Measurements from ENCODE around the gene SLFN5.
"Not testable (repeated sequence)": the region's sequence is repeated elsewhere in the genome, so short reads cannot be mapped to it uniquely, and the experiment has no call there.

Gene SLFN5

DNA sequence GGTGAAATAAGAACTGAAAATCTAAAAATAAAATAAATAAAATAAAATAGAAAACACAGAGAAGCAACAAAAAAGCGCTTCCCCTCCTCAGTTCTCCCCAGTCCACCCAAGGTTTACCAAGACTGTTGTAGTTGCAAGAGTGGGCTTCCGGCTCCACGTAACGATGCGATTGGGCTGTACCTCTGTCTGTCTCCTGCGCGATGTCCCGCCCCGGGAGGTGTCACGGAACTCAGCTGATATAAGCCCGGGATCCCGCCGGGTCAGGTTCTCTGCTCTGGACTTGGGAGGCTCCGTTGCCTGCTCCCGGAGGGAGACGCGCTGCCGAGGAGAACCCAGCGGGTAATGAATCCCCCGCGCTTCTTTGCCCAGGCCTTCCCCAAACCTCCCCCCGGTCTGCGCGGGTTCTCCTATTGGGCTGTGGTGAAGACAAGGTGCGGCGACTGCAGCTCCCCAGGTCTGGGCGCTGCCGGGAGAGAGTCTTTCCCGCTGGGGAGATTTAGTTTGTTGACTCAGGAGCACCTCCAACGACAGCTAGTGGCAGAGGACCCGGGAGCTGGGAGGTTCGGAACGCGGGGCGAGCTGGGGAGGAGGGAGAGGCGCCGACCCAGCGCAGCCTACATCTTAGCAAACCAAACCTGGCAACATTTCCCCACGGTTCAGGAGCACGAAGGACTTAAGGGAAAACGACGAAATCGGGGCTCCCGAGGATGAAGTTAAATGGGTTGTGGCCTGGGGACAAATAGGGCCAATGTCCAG, at the start of gene SLFN5:
TSS of gene SLFN5 (plus strand) at position 268 of the 756 bp plus-strand sequence. CDS start 15,619 bp downstream, outside the sequence.
- peak; percentile 59 for DNase-seq (ENCODE audit: low read depth)

DNA sequence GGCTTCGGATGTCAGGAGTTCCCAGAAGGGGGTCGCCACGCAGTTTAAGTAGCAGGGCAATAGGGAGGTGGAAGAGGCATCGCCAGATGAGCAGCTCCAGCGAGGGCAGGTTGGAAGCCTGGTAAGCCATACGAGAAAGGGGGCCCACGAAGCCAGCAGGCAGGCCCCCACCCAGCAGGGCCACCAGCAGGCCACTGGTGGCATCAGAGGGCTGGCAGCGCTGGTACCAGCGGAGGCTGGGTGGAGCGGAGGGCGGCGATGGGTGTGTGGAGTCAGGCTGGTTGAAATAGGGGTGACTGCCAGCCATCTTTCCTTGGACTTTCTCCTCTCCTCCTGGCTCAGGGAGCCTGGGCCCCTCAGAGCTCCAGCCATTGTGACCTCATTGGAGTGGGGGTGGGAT, 48.9 kb upstream of the SLFN5 start, which contains the start of gene SLC35G3:
TSS of gene SLC35G3 (minus strand) at position 393 of the 400 bp plus-strand sequence. CDS start at position 307, 86 bp downstream.
- DNase-seq (ENCODE audit: low read depth), result not testable (repeated sequence)

DNA sequence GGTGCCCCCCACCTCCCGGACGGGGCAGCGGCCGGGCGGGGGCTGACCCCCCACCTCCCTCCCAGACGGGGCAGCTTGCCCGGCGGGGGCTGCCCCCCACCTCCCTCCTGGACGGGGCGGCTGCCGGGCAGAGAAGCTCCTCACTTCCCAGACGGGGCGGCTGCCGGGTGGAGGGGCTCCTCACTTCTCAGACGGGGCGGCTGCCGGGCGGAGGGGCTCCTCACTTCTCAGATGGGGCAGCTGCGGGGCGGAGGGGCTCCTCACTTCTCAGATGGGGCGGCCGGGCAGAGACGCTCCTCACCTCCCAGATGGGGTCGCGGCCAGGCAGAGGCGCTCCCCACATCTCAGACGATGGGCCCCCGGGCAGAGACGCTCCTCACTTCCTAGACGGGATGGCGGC, 47.8 kb upstream of the SLFN5 start:
- not testable (repeated sequence) for DNase-seq (ENCODE audit: low read depth)

DNA sequence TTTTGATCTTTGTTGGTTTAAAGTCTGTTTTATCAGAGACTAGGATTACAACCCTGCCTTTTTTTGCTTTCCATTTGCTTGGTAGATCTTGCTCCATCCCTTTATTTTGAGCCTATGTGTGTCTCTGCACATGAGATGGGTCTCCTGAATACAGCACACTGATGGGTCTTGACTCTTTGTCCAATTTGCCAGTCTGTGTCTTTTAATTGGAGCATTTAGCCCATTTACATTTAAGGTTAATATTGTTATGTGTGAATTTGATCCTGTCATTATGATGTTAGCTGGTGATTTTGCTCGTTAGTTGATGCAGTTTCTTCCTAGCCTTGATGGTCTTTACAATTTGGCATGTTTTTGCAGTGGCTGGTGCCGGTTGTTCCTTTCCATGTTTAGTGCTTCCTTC, 40.3 kb upstream of the SLFN5 start:
- DNase-seq (ENCODE audit: low read depth), result not testable (repeated sequence)

DNA sequence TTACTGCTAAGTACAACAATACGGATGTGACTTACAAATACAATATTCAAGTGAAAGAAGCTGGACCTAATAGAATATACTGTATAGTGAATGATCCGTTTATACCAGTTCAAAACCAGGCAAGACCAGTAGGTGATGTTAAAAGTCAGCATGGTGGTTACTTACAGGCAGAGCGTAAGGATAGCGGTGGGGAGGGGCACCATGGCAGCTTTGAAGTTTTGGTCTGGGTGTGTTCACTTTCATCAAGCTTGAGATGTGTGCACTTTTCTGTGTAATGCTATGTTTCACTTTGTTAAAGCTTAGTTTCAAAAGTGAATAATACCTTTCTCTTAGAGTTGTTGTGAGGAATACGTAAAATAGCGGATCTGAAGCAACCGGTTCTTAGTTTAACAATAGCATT, 32.1 kb upstream of the SLFN5 start:
- no peak for DNase-seq (ENCODE audit: low read depth)

DNA sequence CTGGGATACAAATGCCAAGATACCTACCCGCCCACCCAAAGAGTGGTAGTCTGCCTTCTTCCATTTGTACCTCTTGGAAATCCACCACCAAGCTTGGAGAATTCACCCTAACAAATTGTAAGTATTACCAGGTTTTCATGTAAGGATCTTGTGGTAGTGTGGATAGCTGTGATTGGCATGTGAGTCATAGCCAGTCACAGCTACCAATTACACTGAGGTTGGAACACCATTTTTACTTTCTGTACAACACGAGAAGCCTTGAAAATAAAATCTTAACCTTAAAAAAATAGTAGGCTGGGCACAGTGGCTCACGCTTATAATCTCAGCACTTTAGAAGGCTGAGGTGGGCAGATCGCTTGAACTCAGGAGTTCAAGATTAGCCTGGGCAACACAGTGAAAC, 30.2 kb upstream of the SLFN5 start:
- no peak for DNase-seq (ENCODE audit: low read depth)

DNA sequence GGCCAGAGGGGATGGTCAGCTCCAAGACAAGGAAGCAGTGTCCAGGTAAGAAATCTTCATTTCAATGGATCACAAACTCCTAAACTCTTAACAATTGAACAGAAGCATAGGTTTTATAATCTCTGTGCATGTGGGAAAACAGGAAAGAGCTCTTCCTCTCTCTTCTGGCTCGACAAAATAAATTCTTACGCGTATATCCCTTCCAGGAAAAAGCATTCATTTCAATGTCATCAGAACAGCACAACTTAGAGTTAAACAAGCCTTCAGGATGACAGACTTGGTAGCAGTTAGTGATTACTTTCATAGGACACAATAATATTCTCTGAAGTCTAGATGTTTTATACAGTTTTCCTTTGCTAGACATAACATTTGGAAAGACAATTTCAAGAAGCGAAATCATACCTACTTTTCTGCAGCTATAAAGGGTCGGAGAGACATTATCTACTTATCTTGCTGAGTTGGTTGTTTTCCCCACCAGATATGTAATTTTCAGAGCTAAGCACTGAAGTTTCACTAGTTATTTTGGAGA, 29.4 kb upstream of the SLFN5 start:
- no peak for DNase-seq (ENCODE audit: low read depth)

DNA sequence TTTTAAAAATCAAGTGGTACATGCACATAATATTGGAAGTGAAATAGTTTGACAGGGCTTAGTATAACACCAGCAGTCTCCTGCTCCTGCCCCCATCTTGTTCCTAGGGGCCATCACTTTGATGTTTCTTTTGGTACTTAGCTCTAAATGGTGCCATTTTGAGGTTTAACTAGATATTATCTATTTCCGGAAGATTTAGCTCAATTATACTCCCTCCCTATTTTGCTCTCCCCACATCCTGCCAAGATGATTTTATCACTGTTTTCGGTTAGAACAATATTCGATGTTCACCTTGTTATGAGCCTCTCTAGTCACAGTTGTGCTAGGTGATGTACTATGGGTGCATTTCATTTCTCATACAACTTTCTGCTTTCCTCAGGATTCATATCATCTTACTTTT, 28.7 kb upstream of the SLFN5 start:
- DNase-seq (ENCODE audit: low read depth), result no peak

DNA sequence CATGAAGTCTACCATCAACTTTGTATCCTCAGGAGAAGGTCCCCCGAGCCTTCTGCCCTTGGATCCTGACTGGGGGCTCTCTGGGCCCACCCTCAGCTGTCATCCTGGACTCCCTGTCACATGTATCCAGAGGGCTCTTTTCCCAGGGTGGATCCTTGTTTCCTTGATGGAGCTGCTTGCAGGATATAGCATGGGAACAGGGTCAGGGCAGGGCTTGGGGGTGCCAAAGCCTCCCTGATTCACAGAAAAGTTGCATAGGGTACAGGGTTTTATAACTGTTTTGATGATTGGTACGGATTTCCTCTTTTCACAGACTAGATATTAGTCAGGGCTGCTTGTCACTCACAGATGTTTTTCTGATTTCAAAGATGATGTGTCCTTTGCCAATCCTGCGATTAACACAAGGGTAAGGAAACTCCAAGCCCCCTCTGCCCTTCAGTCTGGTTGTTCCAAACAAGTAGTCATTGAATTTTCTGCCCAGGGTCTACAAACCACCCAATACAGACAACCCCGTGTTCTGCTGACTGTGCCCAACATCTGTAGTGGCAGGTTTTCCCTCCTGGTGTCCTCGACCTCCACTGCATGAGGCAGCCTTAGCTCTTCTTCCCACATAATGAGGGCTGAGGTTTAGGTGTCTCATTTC, 28.1 kb upstream of the SLFN5 start:
- DNase-seq (ENCODE audit: low read depth), result no peak

DNA sequence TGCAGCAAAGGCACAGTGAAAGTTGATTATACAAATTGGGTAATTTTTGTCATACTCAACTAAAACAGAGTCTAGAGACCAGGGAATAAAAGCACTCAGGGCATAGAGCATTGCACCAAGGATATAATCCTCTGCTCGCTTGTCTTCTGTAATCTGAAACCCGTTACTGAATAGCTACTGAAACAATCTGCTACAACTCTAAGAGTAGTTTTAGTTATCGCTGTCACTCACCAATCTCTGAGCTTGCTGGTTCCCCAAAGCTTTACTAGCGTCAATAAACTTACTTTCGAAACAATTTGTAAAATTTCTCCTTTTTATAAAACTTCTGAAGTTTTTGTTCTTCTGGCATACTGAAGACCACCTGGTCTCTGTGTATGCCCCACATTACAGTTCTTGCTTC, 25.8 kb upstream of the SLFN5 start:
- no peak for DNase-seq (ENCODE audit: low read depth)

DNA sequence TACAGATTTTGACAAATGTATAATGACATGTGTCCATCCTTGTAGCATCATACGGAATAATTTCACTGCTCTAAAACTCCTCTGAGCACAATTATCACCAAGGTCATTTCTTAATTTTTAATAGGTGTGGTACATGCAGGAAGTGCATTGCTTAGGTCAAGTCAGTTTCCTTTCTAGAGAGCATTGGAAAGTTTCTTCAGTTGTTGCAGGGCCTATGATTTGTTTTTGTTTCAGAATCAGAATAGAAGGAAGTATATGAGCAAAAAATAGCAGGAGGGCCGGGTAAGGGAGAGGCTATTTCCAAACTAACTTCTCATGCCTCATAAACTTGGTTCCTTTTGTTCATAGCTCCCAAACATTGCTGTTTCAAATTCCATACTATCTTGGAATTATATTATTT, 24.0 kb upstream of the SLFN5 start:
- DNase-seq (ENCODE audit: low read depth), result no peak

DNA sequence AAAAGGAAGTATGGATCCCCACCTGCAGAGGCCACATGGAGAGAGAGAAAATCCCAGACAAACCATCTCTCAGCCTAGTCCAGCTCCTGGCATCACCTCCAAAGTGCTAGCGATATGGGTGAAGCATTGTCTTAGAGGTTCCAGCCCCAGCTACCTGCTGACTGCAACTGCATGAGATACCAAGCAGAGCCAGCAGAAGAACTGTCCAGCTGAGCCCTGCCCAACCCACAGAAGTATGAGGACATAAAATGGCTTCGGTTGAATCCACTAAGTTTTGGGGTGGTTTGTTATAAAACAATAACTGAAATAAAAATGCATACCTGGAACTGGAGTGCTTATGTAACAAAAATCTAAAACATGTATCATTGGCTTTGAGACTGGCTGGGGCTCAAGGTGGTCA, 20.4 kb upstream of the SLFN5 start:
- no peak for DNase-seq (ENCODE audit: low read depth)

DNA sequence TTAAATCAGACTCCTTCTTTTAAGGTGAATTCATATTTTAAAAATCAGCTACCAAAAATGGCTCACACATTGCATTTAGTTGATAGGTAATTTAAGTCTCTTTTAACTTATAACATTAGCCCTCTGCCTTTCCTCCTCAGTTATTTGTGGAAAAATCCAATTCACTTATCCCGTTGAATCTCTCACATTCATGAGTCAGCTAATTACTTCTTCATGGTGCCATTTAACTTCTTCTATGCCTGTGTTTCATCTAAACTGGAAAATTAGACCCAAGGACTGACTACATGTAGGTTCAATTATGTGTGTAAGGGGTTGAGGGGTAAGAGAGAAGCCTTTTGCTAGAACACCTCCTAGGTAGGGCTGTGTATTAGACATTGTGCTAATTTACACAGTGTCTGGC, 18.4 kb upstream of the SLFN5 start:
- no peak for DNase-seq (ENCODE audit: low read depth)

DNA sequence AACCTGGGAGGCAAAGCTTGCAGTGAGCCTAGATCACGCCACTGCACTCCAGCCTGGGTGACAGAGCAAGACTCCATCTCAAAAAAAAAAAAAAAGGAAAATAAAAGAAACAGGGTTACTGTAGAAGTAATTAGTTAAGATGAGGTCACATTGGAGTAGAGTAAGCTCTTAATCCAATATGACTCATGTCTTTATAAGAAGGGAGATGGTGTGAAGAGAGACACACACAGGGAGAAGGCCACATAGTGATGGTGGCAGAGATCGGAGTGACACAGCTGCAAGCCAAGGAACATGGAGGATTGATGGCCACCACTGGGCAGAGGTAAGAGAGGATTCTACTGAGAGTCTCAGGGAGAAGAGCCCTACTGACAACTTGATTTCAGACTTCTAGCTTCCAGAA, 15.3 kb upstream of the SLFN5 start:
- no peak for DNase-seq (ENCODE audit: low read depth)

DNA sequence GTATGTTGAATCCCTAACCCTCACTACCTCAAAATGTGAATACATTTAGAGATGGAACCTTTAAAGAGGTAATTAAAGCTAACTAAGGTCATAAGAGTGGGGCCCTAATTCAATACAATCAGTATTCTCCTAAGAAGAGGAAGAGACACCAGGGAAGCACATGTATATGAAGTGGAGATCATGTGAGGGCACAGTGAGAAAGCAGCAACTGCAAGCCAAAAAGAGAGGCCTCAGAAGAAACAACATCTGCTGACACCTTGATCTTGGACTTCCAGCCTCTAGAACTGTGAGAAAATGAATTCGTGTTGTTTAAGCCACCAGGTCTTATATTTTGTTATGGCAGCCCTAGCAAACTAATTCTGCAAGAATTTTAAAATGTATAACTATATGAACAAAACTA, 13.2 kb upstream of the SLFN5 start:
- no peak for DNase-seq (ENCODE audit: low read depth)

DNA sequence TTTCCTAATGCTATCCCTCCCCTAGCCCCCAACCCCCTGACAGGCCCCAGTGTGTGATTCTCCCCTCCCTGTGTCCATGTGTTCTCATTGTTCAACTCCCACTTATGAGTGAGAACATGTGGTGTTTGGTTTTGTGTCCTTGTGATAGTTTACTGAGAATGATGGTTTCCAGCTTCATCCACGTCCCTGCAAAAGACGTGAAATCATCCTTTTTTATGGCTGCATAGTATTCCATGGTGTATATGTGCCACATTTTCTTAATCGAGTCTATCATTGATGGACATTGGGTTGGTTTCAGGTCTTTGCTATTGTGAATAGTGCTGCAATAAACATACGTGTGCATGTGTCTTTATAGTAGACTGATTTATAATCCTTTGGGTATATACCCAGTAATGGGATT, 8.6 kb upstream of the SLFN5 start:
- not testable (repeated sequence) for DNase-seq (ENCODE audit: low read depth)

DNA sequence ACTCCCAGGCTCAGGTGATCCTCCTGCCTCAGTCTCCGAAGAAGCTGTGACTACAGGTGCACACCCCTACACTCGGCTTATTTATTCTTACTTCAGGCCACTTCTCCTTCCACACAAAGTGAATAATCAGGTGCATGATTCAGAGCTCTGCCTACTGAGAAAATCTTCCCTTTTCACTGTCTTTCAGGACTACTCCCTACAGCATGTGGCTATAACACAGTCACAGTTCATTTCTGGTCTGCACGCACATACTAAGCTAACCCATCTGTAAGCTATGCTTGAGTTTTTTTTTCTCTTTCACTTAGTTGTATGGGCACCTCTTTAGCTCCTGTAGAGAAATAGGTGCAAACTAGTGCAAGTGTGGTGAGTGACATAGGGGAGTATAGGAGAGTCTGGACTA, 7.6 kb upstream of the SLFN5 start:
- DNase-seq (ENCODE audit: low read depth), result no peak

DNA sequence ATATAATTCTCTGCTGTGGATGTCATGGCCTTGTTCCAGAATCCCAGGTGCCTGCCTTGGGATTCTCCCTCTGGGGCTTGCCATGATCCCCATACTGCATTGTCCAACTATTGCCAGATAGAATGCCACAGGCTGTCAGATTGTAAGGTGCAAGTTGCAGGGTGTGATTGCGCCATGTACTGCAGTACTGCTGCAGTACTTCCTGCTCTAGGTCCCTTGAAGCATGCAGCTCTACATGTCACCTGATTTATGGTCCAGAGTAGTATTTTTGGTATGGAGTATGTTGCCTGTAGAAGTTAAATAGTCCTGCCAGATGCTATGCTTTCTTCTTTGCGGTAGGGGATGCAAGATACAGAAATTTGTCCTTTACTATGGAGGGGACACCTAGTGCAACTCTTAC, 7.0 kb upstream of the SLFN5 start:
- DNase-seq (ENCODE audit: low read depth), result no peak

DNA sequence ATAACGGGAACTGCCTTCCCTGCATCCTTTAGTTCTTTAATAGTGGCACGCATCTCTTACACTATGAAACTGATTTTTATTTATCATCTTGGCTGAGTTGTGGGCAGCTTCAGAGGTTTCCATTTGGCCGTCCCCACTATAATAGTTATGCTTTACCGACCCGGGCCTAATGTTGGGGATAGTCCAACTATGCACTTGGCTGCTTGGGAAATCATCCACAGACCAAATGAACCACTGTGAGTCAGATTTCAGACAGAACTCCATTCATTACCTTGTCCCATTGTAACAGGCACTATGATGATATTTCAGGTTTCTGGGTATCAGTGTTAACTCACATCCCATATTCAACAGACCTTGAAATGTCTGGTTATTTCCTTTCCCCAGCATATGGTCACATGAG, 6.1 kb upstream of the SLFN5 start:
- no peak for DNase-seq (ENCODE audit: low read depth)

DNA sequence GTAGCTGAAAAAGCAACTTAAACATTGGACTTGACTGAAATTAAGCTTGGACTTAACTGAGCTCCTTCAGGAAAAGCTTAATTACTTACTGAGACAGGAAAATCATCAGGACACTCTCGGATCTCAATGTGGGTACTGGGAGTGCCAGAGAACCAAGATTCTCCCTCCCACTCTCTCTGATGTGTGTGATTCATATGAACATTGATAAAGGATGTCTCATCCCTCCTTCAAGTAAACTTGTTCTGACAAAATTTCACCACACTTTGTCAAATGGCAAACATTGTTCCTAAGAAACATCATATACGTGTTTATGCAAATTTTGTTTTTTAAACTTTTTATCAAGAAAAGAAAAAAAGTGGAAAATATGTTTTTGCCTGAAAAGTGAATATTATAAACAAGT, 4.1 kb upstream of the SLFN5 start:
- no peak for DNase-seq (ENCODE audit: low read depth)

DNA sequence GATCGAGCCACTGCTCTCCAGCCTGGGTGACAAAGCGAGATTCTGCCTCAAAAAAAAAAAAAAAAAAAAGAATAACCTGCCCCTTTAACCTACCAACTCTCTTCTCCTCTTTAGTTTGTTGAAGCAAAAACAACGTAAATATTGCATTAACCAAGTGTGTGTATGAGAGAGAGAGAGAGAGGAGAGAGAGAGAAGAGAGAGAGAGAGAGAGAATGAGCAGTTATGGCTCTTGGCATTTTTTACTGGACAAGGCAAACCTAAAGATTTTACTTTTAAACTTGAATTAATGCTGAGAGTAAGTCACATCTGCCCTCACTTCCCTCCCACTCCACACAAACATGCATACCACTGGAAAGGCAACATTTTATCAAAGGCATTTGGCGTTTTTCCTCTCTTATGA, 3.0 kb upstream of the SLFN5 start:
- DNase-seq (ENCODE audit: low read depth), result no peak

DNA sequence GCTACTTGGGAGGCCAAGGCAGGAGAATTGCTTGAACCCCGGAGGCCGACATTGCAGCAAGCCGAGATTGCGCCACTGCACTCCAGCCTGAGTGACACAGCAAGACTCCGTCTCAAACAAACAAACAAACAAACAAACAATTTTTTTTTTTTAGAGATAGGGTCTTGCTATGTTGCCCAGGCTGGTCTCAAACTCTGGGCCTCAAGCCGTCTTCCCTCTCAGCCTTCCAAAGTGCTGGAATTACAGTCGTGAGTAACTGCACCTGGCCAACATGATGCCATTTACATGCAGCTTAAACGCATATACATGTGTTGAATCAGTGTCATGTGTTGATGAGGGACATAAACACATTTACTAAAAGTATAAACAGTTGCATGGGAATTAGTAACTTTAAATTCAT, 2.0 kb upstream of the SLFN5 start:
- no peak for DNase-seq (ENCODE audit: low read depth)

DNA sequence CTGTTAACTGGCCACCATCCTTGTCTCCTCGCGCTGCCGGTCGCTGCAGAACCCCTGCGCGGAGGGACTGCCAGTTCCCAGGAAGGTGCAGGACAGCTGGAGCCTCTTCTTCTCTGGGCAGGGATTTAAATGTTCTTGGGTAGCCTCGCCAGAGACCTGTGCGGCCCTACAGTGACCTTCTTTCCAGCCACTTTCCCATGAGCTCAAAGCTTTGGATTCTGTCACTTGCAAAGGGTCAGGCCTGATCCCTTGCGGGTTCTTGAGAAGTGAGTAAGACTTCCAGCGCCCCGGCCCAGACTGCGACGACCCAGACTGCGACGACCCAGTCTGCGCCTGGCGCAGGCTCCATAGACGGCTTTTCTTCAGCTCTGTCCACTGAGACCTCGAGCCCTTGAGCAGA, 1.4 kb upstream of the SLFN5 start:
- no peak for DNase-seq (ENCODE audit: low read depth)

Measured in HS-27A (cell line).